ENCODE results near the gene VSIR.

The VSIR gene

GRCh38 chr10:71765906-71766716, 7.2 kb downstream of the VSIR start:
- Histone ChIP-seq H3K9ac (ENCODE audit: low read length) (no peak overlapping the region), H2BK12ac (ENCODE audit: low read length in 2 of 2) (peak overlapping the region; percentile 11 to 31), H3K9me3 (ENCODE audit: control insufficient read depth, low read length) (no peaks in the 10 kb centered on the region), H3K79me1 (replicated peaks; ENCODE audit: low read length, poor library complexity, severe bottlenecking) (no peaks in the 10 kb centered on the region), H3K4me2 (ENCODE audit: low read length, poor library complexity, severe bottlenecking) (no peak overlapping the region), H2BK5ac (ENCODE audit: low read depth, low read length, poor library complexity, severe bottlenecking) (no peak overlapping the region), H3K36me3 (ENCODE audit: control insufficient read depth in 1 of 2, insufficient read depth in 2 of 2, low read depth in 1 of 2, low read length in 2 of 2) (peaks cover 0 to 6% of the 10 kb centered on the region in 2 experiments), H2BK120ac (ENCODE audit: low read depth, low read length) (no peak overlapping the region), H4K91ac (ENCODE audit: low read length) (peak overlapping the region; percentile 56), H4K8ac (ENCODE audit: low read length) (no peak overlapping the region), H3K4me3 (ENCODE audit: insufficient read depth in 1 of 2, low read depth in 1 of 2, low read length in 2 of 2) (no peak overlapping the region), H2AFZ (ENCODE audit: low read depth, low read length) (no peak overlapping the region), H3K4me1 (ENCODE audit: control insufficient read depth, insufficient read depth, low read depth, low read length) (peaks cover 24% of the 10 kb centered on the region), H2BK15ac (ENCODE audit: low read depth, poor library complexity, severe bottlenecking) (no peak overlapping the region), H2AK5ac (ENCODE audit: low read length, severe bottlenecking) (peak overlapping the region; percentile 65), H3K27ac (ENCODE audit: low read length, poor library complexity, severe bottlenecking) (no peak overlapping the region), H3K18ac (ENCODE audit: low read depth in 1 of 2, low read length in 2 of 2) (peak overlapping the region in 1 of 2 experiments; percentile 24), H3K4ac (ENCODE audit: low read depth in 1 of 2, low read length in 2 of 2) (no peak overlapping the region), H3K14ac (ENCODE audit: low read length in 2 of 2) (no peak overlapping the region), H3K23ac (ENCODE audit: low read length in 2 of 2) (no peak overlapping the region), H3K27me3 (ENCODE audit: control insufficient read depth in 1 of 2, insufficient read depth in 1 of 2, low read length in 2 of 2) (peaks cover 0 to 32% of the 10 kb centered on the region in 2 experiments)
- DNase-seq = no peak
- 93% methylated on average over 22 of the region's 22 CpGs for WGBS

DNA sequence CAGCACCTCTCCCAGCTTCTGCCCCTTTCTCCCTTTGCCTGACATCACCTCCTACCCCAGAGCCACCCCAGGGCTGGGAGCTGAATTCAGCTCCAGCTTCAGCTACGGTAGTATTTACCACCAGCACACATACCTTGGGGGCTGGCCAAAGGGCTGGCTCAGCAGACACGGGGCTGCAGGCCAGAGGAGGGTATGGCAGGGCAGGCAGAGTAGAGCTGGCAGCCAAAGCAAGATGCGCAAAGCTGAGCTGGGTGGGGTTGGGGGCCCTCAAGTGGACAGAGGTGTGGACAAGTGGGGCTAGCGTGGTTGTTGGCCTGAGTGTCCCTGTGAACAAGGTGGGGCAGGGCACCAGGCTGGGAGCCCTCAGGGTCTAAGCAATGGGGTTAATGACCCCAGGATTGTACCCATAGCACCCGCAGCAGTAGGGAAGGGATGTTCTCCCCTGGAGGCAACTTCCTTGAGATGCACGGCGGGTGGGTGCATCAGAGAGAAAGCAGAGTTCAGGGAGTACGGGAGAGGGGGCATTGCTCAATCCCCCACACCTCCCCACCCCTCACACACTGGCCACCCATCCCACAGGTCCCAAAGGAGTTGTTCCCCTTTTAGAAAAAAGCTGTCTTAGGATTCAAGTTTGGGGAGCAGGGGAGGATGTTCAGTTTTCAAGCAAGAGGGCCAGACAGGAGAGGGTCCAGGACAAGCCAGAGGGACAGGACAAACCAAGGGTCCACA, 8.0 kb downstream of the VSIR start:
- no peak overlapping the region for H3K27ac ChIP-seq (ENCODE audit: low read length, poor library complexity, severe bottlenecking)
- peak overlapping the region; percentile 53 for H4K91ac ChIP-seq (ENCODE audit: low read length)
- no peak overlapping the region for H3K4ac ChIP-seq (ENCODE audit: low read depth in 1 of 2, low read length in 2 of 2)
- no peak overlapping the region for H2AFZ ChIP-seq (ENCODE audit: low read depth, low read length)
- H3K9me3 ChIP-seq (ENCODE audit: control insufficient read depth, low read length) = no peaks in the 10 kb centered on the region
- H3K4me3 ChIP-seq (ENCODE audit: insufficient read depth in 1 of 2, low read depth in 1 of 2, low read length in 2 of 2) = no peak overlapping the region
- peak overlapping the region; percentile 65 for H2AK5ac ChIP-seq (ENCODE audit: low read length, severe bottlenecking)
- H3K23ac ChIP-seq (ENCODE audit: low read length in 2 of 2) = no peak overlapping the region
- H2BK5ac ChIP-seq (ENCODE audit: low read depth, low read length, poor library complexity, severe bottlenecking) = no peak overlapping the region
- H3K9ac ChIP-seq (ENCODE audit: low read length) = no peak overlapping the region
- H3K14ac ChIP-seq (ENCODE audit: low read length in 2 of 2) = no peak overlapping the region
- H3K27me3 ChIP-seq (ENCODE audit: control insufficient read depth in 1 of 2, insufficient read depth in 1 of 2, low read length in 2 of 2) = peaks cover 0 to 32% of the 10 kb centered on the region in 2 experiments
- no peak overlapping the region for H3K18ac ChIP-seq (ENCODE audit: low read depth in 1 of 2, low read length in 2 of 2)
- H3K36me3 ChIP-seq (ENCODE audit: control insufficient read depth in 1 of 2, insufficient read depth in 2 of 2, low read depth in 1 of 2, low read length in 2 of 2) = peaks cover 0 to 13% of the 10 kb centered on the region in 2 experiments
- H2BK15ac ChIP-seq (ENCODE audit: low read depth, poor library complexity, severe bottlenecking) = peak overlapping the region; percentile 31
- H4K8ac ChIP-seq (ENCODE audit: low read length) = no peak overlapping the region
- no peak overlapping the region for H2BK120ac ChIP-seq (ENCODE audit: low read depth, low read length)
- no peak for DNase-seq
- peak overlapping the region in 1 of 2 experiments; percentile 11 for H2BK12ac ChIP-seq (ENCODE audit: low read length in 2 of 2)
- no peak overlapping the region for H3K4me2 ChIP-seq (ENCODE audit: low read length, poor library complexity, severe bottlenecking)
- H3K79me1 ChIP-seq (replicated peaks; ENCODE audit: low read length, poor library complexity, severe bottlenecking) = no peaks in the 10 kb centered on the region
- H3K4me1 ChIP-seq (ENCODE audit: control insufficient read depth, insufficient read depth, low read depth, low read length) = peaks cover 24% of the 10 kb centered on the region
- 79% methylated on average over 4 of the region's 8 CpGs for WGBS

DNA sequence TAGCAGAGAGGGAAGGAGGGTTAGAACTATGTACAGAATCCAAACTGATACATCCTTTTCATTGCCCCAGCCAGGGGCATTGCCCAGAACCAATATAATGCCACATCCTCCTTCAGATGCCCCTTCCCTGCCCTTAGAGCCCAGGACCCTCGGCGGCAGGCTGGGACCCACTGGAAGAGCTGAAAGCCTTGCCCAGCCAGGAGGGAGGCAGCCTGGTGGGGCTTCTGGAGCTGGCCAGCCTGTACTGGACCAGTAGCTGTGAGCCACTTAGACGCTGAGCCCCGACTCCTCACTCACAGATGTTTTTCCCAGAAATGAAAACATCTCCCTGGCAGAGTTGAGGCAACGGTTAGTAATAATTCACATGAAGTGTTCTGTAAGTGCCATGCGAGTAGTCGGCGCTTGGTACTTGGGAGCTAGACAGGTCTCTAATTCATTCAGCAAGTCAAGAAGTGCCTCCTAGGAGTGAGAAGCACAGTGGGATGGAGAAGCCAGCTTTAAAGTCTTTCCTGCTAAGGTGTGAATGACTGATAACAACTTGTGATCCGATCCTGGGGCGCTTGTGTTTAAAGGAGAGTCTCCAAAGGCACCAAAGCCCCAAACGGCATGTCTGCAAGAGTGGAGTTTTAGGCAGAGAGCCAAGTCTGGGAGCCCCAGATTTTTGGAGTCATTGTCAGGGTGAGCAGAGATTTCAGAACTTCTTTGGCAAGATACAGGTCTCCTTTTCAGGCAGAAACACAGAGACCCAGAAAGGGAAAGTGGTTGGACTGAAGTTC, 9.8 kb downstream of the VSIR start:
- 66% methylated on average over 11 of the region's 11 CpGs for WGBS
- Histone ChIP-seq H3K27me3 (ENCODE audit: control insufficient read depth in 1 of 2, insufficient read depth in 1 of 2, low read length in 2 of 2) (peaks cover 0 to 32% of the 10 kb centered on the region in 2 experiments), H2BK120ac (ENCODE audit: low read depth, low read length) (no peak overlapping the region), H4K8ac (ENCODE audit: low read length) (no peak overlapping the region), H3K36me3 (ENCODE audit: control insufficient read depth in 1 of 2, insufficient read depth in 2 of 2, low read depth in 1 of 2, low read length in 2 of 2) (peaks cover 0 to 15% of the 10 kb centered on the region in 2 experiments), H3K23ac (ENCODE audit: low read length in 2 of 2) (peak overlapping the region in 1 of 2 experiments; percentile 88), H3K79me1 (replicated peaks; ENCODE audit: low read length, poor library complexity, severe bottlenecking) (no peaks in the 10 kb centered on the region), H3K4me3 (ENCODE audit: insufficient read depth in 1 of 2, low read depth in 1 of 2, low read length in 2 of 2) (no peak overlapping the region), H3K14ac (ENCODE audit: low read length in 2 of 2) (no peak overlapping the region), H2AFZ (ENCODE audit: low read depth, low read length) (no peak overlapping the region), H3K4ac (ENCODE audit: low read depth in 1 of 2, low read length in 2 of 2) (no peak overlapping the region), H2BK15ac (ENCODE audit: low read depth, poor library complexity, severe bottlenecking) (no peak overlapping the region), H3K4me2 (ENCODE audit: low read length, poor library complexity, severe bottlenecking) (no peak overlapping the region), H2BK5ac (ENCODE audit: low read depth, low read length, poor library complexity, severe bottlenecking) (no peak overlapping the region), H4K91ac (ENCODE audit: low read length) (no peak overlapping the region), H2AK5ac (ENCODE audit: low read length, severe bottlenecking) (no peak overlapping the region), H2BK12ac (ENCODE audit: low read length in 2 of 2) (no peak overlapping the region), H3K18ac (ENCODE audit: low read depth in 1 of 2, low read length in 2 of 2) (no peak overlapping the region), H3K9me3 (ENCODE audit: control insufficient read depth, low read length) (no peaks in the 10 kb centered on the region), H3K27ac (ENCODE audit: low read length, poor library complexity, severe bottlenecking) (no peak overlapping the region), H3K9ac (ENCODE audit: low read length) (peak overlapping the region; percentile 35), H3K4me1 (ENCODE audit: control insufficient read depth, insufficient read depth, low read depth, low read length) (peaks cover 24% of the 10 kb centered on the region)
- DNase-seq = peak; percentile 24

Data from mesenchymal stem cell (in vitro differentiated cells and primary cell).